H9 (cell line): ENCODE data around the gene PHF21B. TPM values are rescaled to one million over a fixed set of nuclear protein-coding genes. Genes with fewer than 3 reads are reported as not detected.

Experiments used
- DNase-seq: peaks from one replicate; pipeline ENCODE4 v3.0.0-alpha.2; 2017
- H2AFZ ChIP-seq: one replicate; pipeline ENCODE4 v1.6.1; 2013; ENCODE audit warnings: mild to moderate bottlenecking, low read length, control low read depth, moderate library complexity
- H2AK5ac ChIP-seq: 2 replicates; pipeline ENCODE4 v1.6.1; 2013; ENCODE audit warnings: low read length, control low read depth, mixed read lengths; ENCODE audit not compliant: insufficient read length
- H2BK120ac ChIP-seq: one replicate; pipeline ENCODE4 v1.6.1; 2013; ENCODE audit warnings: low read depth, mild to moderate bottlenecking, low read length, control low read depth, inconsistent platforms; ENCODE audit not compliant: poor library complexity, severe bottlenecking
- H2BK12ac ChIP-seq: 2 replicates; pipeline ENCODE4 v1.6.1; 2013; ENCODE audit warnings: low read length, control low read depth, mixed read lengths, low read depth; ENCODE audit not compliant: insufficient read length
- H2BK15ac ChIP-seq: 2 replicates; pipeline ENCODE4 v1.6.1; 2013; ENCODE audit warnings: low read depth, low read length, control low read depth
- H2BK20ac ChIP-seq: one replicate; pipeline ENCODE4 v1.6.1; 2013; ENCODE audit warnings: low read depth, mild to moderate bottlenecking, low read length, control low read depth, inconsistent platforms; ENCODE audit not compliant: poor library complexity, severe bottlenecking
- H2BK5ac ChIP-seq: 2 replicates; pipeline ENCODE4 v1.6.1; 2013; ENCODE audit warnings: low read length, control low read depth, mixed read lengths; ENCODE audit not compliant: insufficient read length
- H3K14ac ChIP-seq: 2 replicates; pipeline ENCODE4 v1.6.1; 2013; ENCODE audit warnings: low read length, control low read depth; ENCODE audit not compliant: insufficient read depth
- H3K18ac ChIP-seq: 2 replicates; pipeline ENCODE4 v1.6.1; 2013; ENCODE audit warnings: low read depth, mild to moderate bottlenecking, mixed read lengths, low read length, control low read depth; ENCODE audit not compliant: insufficient read length
- H3K23ac ChIP-seq: 2 replicates; pipeline ENCODE4 v1.6.1; 2013; ENCODE audit warnings: low read length, control low read depth, mixed read lengths, low read depth; ENCODE audit not compliant: insufficient read length
- H3K23me2 ChIP-seq: 2 replicates; pipeline ENCODE4 v1.6.1; 2013; ENCODE audit warnings: low read depth, mild to moderate bottlenecking, mixed read lengths, low read length, control low read depth; ENCODE audit not compliant: insufficient read length, poor library complexity, severe bottlenecking
- H3K27ac ChIP-seq: 2 replicates; pipeline ENCODE4 v1.5.1; 2013; ENCODE audit warnings: low read length, control low read depth, mixed read lengths, low read depth; ENCODE audit not compliant: insufficient read length
- H3K27me3 ChIP-seq: 2 replicates; pipeline ENCODE4 v1.6.1; 2013; ENCODE audit warnings: low read length, control low read depth, inconsistent platforms; ENCODE audit not compliant: insufficient read depth
- H3K4ac ChIP-seq: 2 replicates; pipeline ENCODE4 v1.6.1; 2013; ENCODE audit warnings: low read depth, mild to moderate bottlenecking, control low read depth, inconsistent platforms, low read length, moderate library complexity
- H3K4me1 ChIP-seq: 2 replicates; pipeline ENCODE4 v1.6.1; 2013; ENCODE audit warnings: low read length, control low read depth, inconsistent platforms; ENCODE audit not compliant: insufficient read depth
- H3K4me2 ChIP-seq: 2 replicates; pipeline ENCODE4 v1.6.1; 2013; ENCODE audit warnings: low read length, control low read depth, mixed read lengths; ENCODE audit not compliant: insufficient read length, insufficient read depth
- H3K56ac ChIP-seq: 2 replicates; pipeline ENCODE4 v1.6.1; 2013; ENCODE audit warnings: low read depth, mild to moderate bottlenecking, mixed read lengths, low read length, control low read depth; ENCODE audit not compliant: insufficient read length
- H3K79me1 ChIP-seq: 2 replicates; pipeline ENCODE4 v1.6.1; 2013; ENCODE audit warnings: low read depth, mild to moderate bottlenecking, moderate library complexity, low read length, control low read depth, inconsistent platforms; ENCODE audit not compliant: insufficient read depth, poor library complexity, severe bottlenecking
- H3K79me2 ChIP-seq: 2 replicates; pipeline ENCODE4 v1.6.1; 2013; ENCODE audit warnings: low read length, control low read depth, inconsistent platforms; ENCODE audit not compliant: insufficient read depth
- H3K9ac ChIP-seq: 2 replicates; pipeline ENCODE4 v1.6.1; 2013; ENCODE audit warnings: low read length, control low read depth, mixed read lengths; ENCODE audit not compliant: insufficient read length; ENCODE audit errors: extremely low read depth
- H3K9me3 ChIP-seq: one replicate; pipeline ENCODE4 v1.6.1; 2013; ENCODE audit warnings: low read depth, low read length, inconsistent platforms; ENCODE audit not compliant: control insufficient read depth
- H3T11ph ChIP-seq: one replicate; pipeline ENCODE4 v1.6.1; 2013; ENCODE audit warnings: mild to moderate bottlenecking, low read length, control low read depth, inconsistent platforms
- H4K20me1 ChIP-seq: one replicate; pipeline ENCODE4 v1.6.1; 2013; ENCODE audit not compliant: control insufficient read depth, insufficient read length, insufficient read depth
- H4K5ac ChIP-seq: 2 replicates; pipeline ENCODE4 v1.6.1; 2013; ENCODE audit warnings: low read depth, mild to moderate bottlenecking, mixed read lengths, low read length, control low read depth; ENCODE audit not compliant: insufficient read length
- H4K8ac ChIP-seq: replicated peaks from 2 replicates; pipeline ENCODE4 v1.6.1; 2013; ENCODE audit warnings: low read length, control low read depth, mixed read lengths, low read depth; ENCODE audit not compliant: insufficient read length
- H4K91ac ChIP-seq: 2 replicates; pipeline ENCODE4 v1.6.1; 2013; ENCODE audit warnings: low read depth, mild to moderate bottlenecking, moderate library complexity, mixed read lengths, low read length, control low read depth; ENCODE audit not compliant: insufficient read length
- H3K27ac Mint-ChIP-seq, 3 experiments: 2 replicates in 2 of 3; 3 replicates in 1 of 3; pipeline ENCODE4 v1.8.0; 2020 to 2021; ENCODE audit warnings: mixed read lengths in 3 of 3, mild to moderate bottlenecking in 1 of 3, moderate library complexity in 1 of 3
- H3K27me3 Mint-ChIP-seq: 2 replicates; pipeline ENCODE4 v1.8.0; 2021; ENCODE audit warnings: low read depth, mild to moderate bottlenecking, moderate library complexity, mixed read lengths
- H3K36me3 Mint-ChIP-seq, 3 experiments: 2 replicates in 2 of 3; 3 replicates in 1 of 3; pipeline ENCODE4 v1.8.0; 2020 to 2021; ENCODE audit warnings: low read depth in 3 of 3, mixed read lengths in 3 of 3; ENCODE audit not compliant: insufficient read depth in 1 of 3
- H3K4me1 Mint-ChIP-seq, 2 experiments: 2 replicates each; pipeline ENCODE4 v1.8.0; 2020; ENCODE audit warnings: mixed read lengths in 2 of 2
- H3K4me3 Mint-ChIP-seq, 2 experiments: 2 replicates in 1 of 2; 3 replicates in 1 of 2; pipeline ENCODE4 v1.8.0; 2020 to 2021; ENCODE audit warnings: mild to moderate bottlenecking in 2 of 2, mixed read lengths in 2 of 2, moderate library complexity in 1 of 2
- H3K9me3 Mint-ChIP-seq, 2 experiments: 2 replicates in 1 of 2; 3 replicates in 1 of 2; pipeline ENCODE4 v1.8.0; 2020; ENCODE audit warnings: mild to moderate bottlenecking in 2 of 2, mixed read lengths in 2 of 2, moderate library complexity in 1 of 2
- WGBS: extraction: QIAGEN DNeasy Blood & Tissue Kit; methylation state at CpG from one replicate; pipeline ENCODE4 v1.1.7; 2013; ENCODE audit warnings: missing lambda C conversion rate, low lambda C conversion rate, mixed read lengths; ENCODE audit not compliant: insufficient read length; ENCODE audit errors: extremely low coverage; 5-methylcytosine and 5-hydroxymethylcytosine counted together
- total RNA-seq: library from RNA; stranded (reverse); gene quantifications from 2 replicates; pipeline ENCODE4 v1.2.1, GENCODE V29; 2021
- TF ChIP-seq, protein P1 (sequence below): fragments of 200-600 bp; sonication (generic); conservative IDR thresholded peaks from 3 replicates; pipeline ENCODE4 v1.8.0; 2021; ENCODE audit warnings: antibody characterized with exemption, mild to moderate bottlenecking

PHF21B gene
- total RNA-seq, 1 experiment from 2014 or later = 60.3 TPM

GRCh38 chr22:44979154-44979553 lies 30.7 kb downstream of the PHF21B start:
- H2BK15ac ChIP-seq = no peak overlapping the region
- TF ChIP-seq, protein P1, sequence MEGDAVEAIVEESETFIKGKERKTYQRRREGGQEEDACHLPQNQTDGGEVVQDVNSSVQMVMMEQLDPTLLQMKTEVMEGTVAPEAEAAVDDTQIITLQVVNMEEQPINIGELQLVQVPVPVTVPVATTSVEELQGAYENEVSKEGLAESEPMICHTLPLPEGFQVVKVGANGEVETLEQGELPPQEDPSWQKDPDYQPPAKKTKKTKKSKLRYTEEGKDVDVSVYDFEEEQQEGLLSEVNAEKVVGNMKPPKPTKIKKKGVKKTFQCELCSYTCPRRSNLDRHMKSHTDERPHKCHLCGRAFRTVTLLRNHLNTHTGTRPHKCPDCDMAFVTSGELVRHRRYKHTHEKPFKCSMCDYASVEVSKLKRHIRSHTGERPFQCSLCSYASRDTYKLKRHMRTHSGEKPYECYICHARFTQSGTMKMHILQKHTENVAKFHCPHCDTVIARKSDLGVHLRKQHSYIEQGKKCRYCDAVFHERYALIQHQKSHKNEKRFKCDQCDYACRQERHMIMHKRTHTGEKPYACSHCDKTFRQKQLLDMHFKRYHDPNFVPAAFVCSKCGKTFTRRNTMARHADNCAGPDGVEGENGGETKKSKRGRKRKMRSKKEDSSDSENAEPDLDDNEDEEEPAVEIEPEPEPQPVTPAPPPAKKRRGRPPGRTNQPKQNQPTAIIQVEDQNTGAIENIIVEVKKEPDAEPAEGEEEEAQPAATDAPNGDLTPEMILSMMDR = no peak
- Mint-ChIP-seq H3K9me3 (peaks cover 2 to 4% of the 10 kb centered on the region in 2 experiments; a peak in 3 of 5 replicates), H3K36me3 (peaks cover 2 to 30% (median 29%) of the 10 kb centered on the region in 3 experiments), H3K27ac (peak overlapping the region in 2 of 3 experiments; percentile 49 to 69; a peak in 3 of 7 replicates), H3K4me3 (no peak overlapping the region), H3K4me1 (peaks cover 33 to 57% of the 10 kb centered on the region in 2 experiments), H3K27me3 (no peaks in the 10 kb centered on the region)
- peaks cover 13% of the 10 kb centered on the region for H3K79me1 ChIP-seq
- no peak overlapping the region for H2BK12ac ChIP-seq
- no peak overlapping the region for H3K4me2 ChIP-seq
- H3K56ac ChIP-seq = no peak overlapping the region
- H3K9ac ChIP-seq = no peak overlapping the region
- no peak overlapping the region for H2BK5ac ChIP-seq
- H4K91ac ChIP-seq = no peak overlapping the region
- peaks cover 2% of the 10 kb centered on the region for H4K20me1 ChIP-seq
- H3K14ac ChIP-seq = no peak overlapping the region
- H2BK20ac ChIP-seq = no peak overlapping the region
- H3K4ac ChIP-seq = no peak overlapping the region
- no peak for DNase-seq
- no peaks in the 10 kb centered on the region for H3K9me3 ChIP-seq
- H4K5ac ChIP-seq = no peak overlapping the region
- H3K27me3 ChIP-seq = no peaks in the 10 kb centered on the region
- peaks cover 13% of the 10 kb centered on the region; the same call in 1 of the 2 replicates for H3K79me2 ChIP-seq
- H3K4me1 ChIP-seq = no peaks in the 10 kb centered on the region
- H3K18ac ChIP-seq = no peak overlapping the region
- no peak overlapping the region for H3T11ph ChIP-seq
- H2AK5ac ChIP-seq = no peak overlapping the region
- H3K23ac ChIP-seq = no peak overlapping the region
- no peak overlapping the region for H2BK120ac ChIP-seq
- H4K8ac ChIP-seq = no peak overlapping the region
- WGBS = no CpG with 5 or more reads among the region's 6 CpGs
- no peak overlapping the region for H3K27ac ChIP-seq
- H3K23me2 ChIP-seq = no peaks in the 10 kb centered on the region
- no peak overlapping the region for H2AFZ ChIP-seq
